22Rv1 (cell line): ENCODE results near the gene CHST13.

Experiments
- H3K27ac ChIP-seq: fragments of 450-650 bp; 2 replicates; pipeline ENCODE4 v1.5.1; 2017
- CTCF ChIP-seq: fragments of 450-650 bp; IDR thresholded peaks from 2 replicates; pipeline ENCODE4 v1.5.1; 2017; ENCODE audit warnings: mild to moderate bottlenecking
- ZFX ChIP-seq: fragments of 450-650 bp; IDR thresholded peaks from 2 replicates; pipeline ENCODE4 v1.6.1; 2017; ENCODE audit warnings: antibody characterized with exemption, borderline replicate concordance

Gene CHST13

DNA sequence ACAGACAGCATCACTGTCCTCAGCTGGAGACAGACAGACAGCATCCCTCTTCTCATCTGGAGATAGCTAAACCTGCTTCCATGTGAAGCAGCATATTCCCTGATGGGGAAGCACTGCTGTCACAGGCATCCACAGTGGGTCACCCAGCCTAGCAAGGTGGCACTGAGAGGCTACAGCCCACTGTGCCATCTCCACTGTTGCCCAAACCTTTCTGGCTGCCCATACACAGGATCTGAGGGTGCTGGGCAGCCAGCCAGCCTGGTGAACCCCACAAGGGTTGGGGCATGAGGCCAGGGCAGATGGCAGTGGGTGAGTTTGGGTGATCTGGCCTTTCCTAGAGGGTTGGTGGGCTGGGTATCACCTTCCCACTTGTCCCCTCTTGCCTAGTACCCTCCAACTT, 11.7 kb downstream of the CHST13 start:
- TF ChIP-seq CTCF (no peak), ZFX (no peak)
- H3K27ac ChIP-seq: no peak overlapping the region

- no peak for TF ChIP-seq CTCF
- H3K27ac ChIP-seq: no peak overlapping the region
These were observed 12.2 kb downstream of the CHST13 start for GRCh38 chr3:126536126-126536525.

DNA sequence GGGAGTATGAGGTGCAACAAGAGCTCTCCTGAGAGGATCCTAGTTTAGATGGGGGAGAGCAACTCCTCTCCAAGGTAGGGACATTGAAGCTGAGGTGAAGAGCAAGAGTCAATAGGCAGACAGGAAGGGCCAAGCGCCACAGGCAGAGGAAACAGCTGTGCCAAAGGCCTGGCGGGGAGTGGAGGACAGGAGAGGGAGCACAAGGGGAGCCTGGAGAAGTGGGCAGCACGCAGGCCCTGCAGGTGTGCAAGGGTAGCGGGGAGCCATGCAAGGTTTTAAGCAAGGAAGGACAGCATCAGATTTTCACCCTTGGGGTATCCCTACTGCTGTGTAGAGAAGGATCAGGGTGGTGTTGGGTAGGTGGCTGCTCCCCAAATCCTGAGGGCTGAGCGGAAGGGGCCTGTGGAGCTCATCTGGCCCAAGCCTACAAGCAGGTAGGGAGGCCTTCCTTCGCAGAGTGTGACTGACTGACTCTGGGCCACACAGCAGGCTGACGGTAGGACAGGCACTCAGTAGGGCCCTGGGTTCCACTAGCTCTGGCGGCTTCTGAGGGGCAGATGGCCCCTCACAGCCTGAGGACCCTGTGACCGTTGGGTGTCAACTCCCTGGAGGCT, 13.3 kb downstream of the CHST13 start:
- no peak for TF ChIP-seq ZFX
- no peak for TF ChIP-seq CTCF
- H3K27ac ChIP-seq: no peak overlapping the region

DNA sequence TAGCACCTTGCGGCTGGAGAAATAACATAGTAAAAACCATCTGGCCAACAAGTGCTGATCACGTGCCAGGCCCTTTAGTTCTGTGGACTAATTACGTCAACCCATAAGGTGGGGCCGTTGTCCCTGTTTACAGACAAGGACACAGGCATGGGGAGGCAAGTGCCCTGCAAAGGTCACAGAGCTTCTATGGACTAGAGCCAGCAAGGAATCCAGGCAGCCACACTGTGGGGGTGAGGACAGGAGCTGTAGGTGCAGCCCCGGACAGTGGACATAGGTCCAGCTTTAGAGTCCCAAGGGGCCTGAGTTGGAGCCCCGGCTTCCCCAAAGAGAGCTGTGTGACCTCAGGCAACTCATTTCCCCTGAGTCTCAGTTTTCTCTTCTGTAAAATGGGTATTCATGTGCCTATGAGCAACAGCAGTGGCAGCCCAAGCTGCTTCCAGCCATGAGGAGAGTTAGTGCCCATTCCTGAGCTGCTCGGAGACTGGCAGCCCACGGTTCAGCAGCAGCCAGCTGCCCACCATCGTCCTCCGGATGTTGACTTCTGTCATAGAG, 13.9 kb downstream of the CHST13 start:
- TF ChIP-seq CTCF (no peak), ZFX (no peak)
- H3K27ac ChIP-seq: no peak overlapping the region

GRCh38 chr3:126538316-126538715, 14.4 kb downstream of the CHST13 start:
- no peak overlapping the region for H3K27ac ChIP-seq
- no peak for TF ChIP-seq CTCF
- TF ChIP-seq ZFX: no peak

- no peak overlapping the region for H3K27ac ChIP-seq
- no peak for TF ChIP-seq CTCF
- TF ChIP-seq ZFX: no peak
These were observed 15.0 kb downstream of the CHST13 start for GRCh38 chr3:126538966-126539365.

- no peak for TF ChIP-seq CTCF
- TF ChIP-seq ZFX: no peak
- H3K27ac ChIP-seq: no peak overlapping the region
These were observed 15.7 kb downstream of the CHST13 start for GRCh38 chr3:126539558-126540250.
